Calu3 (cell line): ENCODE results near the gene BIRC6. TPM values are rescaled to one million over a fixed set of nuclear protein-coding genes. Genes with fewer than 3 reads are reported as not detected.
A peak's percentile ranks its signal among the peaks of the same experiment; 100 is the strongest.
"Not testable (repeated sequence)": the region's sequence is repeated elsewhere in the genome, so short reads cannot be mapped to it uniquely, and the experiment has no call there.

Source experiments
- Bru-seq: library from RNA; stranded (reverse); fragments of 400-500 nt; gene quantifications from one replicate; lab custom pipeline; 2021; lab: Mats Ljungman, UMichigan
- BruChase-seq, 2 experiments: library from RNA; stranded (reverse); fragments of 400-500 nt; gene quantifications; one replicate each; lab custom pipeline; 2021; lab: Mats Ljungman, UMichigan
- BruUV-seq: library from RNA; stranded (reverse); fragments of 400-500 nt; replicated peaks from 2 replicates; lab custom pipeline; 2021; lab: Mats Ljungman, UMichigan
- CTCF ChIA-PET: fragments of 300-600 bp; sonication (Branson Sonifier 250); formaldehyde crosslinking; loops from one replicate; lab custom pipeline; 2022; ENCODE audit warnings: antibody characterized with exemption; lab: Charles Lee
- DNase-seq: peaks from one replicate; pipeline ENCODE4 v3.0.0; 2022
- H3K27ac Mint-ChIP-seq: one replicate; pipeline ENCODE4 v1.8.0; 2022; ENCODE audit warnings: mixed read lengths; ENCODE audit not compliant: unreplicated experiment
- H3K27me3 Mint-ChIP-seq: one replicate; pipeline ENCODE4 v1.8.0; 2022; ENCODE audit warnings: mixed read lengths; ENCODE audit not compliant: unreplicated experiment
- H3K36me3 Mint-ChIP-seq: one replicate; pipeline ENCODE4 v1.8.0; 2022; ENCODE audit warnings: mild to moderate bottlenecking, moderate library complexity, mixed read lengths; ENCODE audit not compliant: insufficient read depth, unreplicated experiment
- H3K4me1 Mint-ChIP-seq: one replicate; pipeline ENCODE4 v1.8.0; 2022; ENCODE audit warnings: mild to moderate bottlenecking, low read depth, mixed read lengths; ENCODE audit not compliant: unreplicated experiment
- H3K4me3 Mint-ChIP-seq: one replicate; pipeline ENCODE4 v1.8.0; 2022; ENCODE audit warnings: mild to moderate bottlenecking, low read depth, moderate library complexity, mixed read lengths; ENCODE audit not compliant: unreplicated experiment
- H3K9me3 Mint-ChIP-seq: one replicate; pipeline ENCODE4 v1.8.0; 2022; ENCODE audit warnings: low read depth, mixed read lengths; ENCODE audit not compliant: unreplicated experiment
- CTCF ChIP-seq: fragments of 200-600 bp; IDR thresholded peaks from one replicate; pipeline ENCODE4 v1.8.0; 2022; ENCODE audit warnings: antibody characterized with exemption; ENCODE audit not compliant: unreplicated experiment
- intact Hi-C: fragments of 100-400 bp; cut with micrococcal nuclease; formaldehyde crosslinking; loops from one replicate; pipeline ENCODE4 v1.10.0; 2022; ENCODE audit not compliant: unreplicated experiment
- long read RNA-seq: library from polyadenylated mRNA; stranded (forward); transcript quantifications from one replicate; pipeline ENCODE4 v2.0.0, GENCODE V29; 2022
- total RNA-seq: library from RNA; stranded (reverse); gene quantifications from 2 replicates; pipeline ENCODE4 v1.2.3, GENCODE V29; 2022

Gene BIRC6, protein sequence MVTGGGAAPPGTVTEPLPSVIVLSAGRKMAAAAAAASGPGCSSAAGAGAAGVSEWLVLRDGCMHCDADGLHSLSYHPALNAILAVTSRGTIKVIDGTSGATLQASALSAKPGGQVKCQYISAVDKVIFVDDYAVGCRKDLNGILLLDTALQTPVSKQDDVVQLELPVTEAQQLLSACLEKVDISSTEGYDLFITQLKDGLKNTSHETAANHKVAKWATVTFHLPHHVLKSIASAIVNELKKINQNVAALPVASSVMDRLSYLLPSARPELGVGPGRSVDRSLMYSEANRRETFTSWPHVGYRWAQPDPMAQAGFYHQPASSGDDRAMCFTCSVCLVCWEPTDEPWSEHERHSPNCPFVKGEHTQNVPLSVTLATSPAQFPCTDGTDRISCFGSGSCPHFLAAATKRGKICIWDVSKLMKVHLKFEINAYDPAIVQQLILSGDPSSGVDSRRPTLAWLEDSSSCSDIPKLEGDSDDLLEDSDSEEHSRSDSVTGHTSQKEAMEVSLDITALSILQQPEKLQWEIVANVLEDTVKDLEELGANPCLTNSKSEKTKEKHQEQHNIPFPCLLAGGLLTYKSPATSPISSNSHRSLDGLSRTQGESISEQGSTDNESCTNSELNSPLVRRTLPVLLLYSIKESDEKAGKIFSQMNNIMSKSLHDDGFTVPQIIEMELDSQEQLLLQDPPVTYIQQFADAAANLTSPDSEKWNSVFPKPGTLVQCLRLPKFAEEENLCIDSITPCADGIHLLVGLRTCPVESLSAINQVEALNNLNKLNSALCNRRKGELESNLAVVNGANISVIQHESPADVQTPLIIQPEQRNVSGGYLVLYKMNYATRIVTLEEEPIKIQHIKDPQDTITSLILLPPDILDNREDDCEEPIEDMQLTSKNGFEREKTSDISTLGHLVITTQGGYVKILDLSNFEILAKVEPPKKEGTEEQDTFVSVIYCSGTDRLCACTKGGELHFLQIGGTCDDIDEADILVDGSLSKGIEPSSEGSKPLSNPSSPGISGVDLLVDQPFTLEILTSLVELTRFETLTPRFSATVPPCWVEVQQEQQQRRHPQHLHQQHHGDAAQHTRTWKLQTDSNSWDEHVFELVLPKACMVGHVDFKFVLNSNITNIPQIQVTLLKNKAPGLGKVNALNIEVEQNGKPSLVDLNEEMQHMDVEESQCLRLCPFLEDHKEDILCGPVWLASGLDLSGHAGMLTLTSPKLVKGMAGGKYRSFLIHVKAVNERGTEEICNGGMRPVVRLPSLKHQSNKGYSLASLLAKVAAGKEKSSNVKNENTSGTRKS (N-terminal part only)
- total RNA-seq: 84.2 and 91.0 TPM in 2 replicates
- percentile 93 among the genes with signal in this experiment for Bru-seq, nascent RNA
- BruChase-seq, experiment 1, labeled RNA remaining after a 6-hour chase: percentile 87 among the genes with signal in this experiment
- BruChase-seq, experiment 2, labeled RNA remaining after a 2-hour chase: percentile 89 among the genes with signal in this experiment
- long read RNA-seq, partial matches to known transcripts: 7 of 10 reads
- long read RNA-seq, other reads (novel, unspliced or antisense): 3 of 10 reads

DNA sequence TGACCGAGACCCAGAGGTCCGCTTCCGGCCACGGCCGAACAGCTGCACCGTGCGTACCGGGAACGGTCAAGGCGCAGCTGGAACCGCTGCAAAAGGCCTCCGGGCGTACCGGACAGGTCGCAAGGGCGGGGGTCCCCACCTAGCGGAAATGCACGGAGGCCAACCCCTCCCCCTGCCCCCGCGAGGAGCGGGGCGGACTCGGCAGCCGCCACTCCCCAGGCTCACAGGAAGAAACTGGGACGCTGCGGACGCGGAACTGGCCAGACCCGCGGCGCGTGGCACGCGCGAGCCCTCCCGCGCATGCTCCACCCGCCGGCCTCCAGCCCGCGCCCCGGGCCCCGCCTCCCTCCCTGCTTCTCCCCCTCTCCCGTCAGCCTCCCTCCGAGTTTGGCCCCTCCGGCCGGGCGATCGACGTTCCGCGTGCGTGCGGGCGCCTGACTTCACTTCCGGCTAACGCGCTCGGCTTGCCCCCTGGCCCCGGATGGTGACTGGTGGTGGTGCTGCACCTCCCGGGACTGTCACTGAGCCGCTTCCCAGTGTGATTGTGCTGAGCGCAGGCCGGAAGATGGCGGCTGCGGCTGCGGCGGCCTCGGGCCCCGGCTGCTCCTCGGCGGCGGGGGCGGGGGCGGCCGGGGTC lies at the start of gene BIRC6:
TSS of gene BIRC6 (plus strand) at position 343 of the 637 bp plus-strand sequence. CDS start at position 482, 139 bp downstream.
- TF ChIP-seq CTCF: no peak
- no TSS peak for BruUV-seq
- peak; percentile 99 for DNase-seq
- H3K4me1 Mint-ChIP-seq: peaks cover 26% of the 10 kb centered on the region
- H3K4me3 Mint-ChIP-seq: peak within 1 kb of the TSS; percentile 86
- H3K27me3 Mint-ChIP-seq: no peaks in the 10 kb centered on the region
- peaks cover 32% of the 10 kb centered on the region for H3K36me3 Mint-ChIP-seq
- peak within 1 kb of the TSS; percentile 56 for H3K27ac Mint-ChIP-seq
- H3K9me3 Mint-ChIP-seq: no peaks in the 10 kb centered on the region
- CTCF ChIA-PET: interaction anchor here (0.6 kb wide), 1 partner anchor 565 kb away, joined by 7 read pairs; no protein-coding TSS in a partner anchor
- intact Hi-C loops: no loop called here

GRCh38 chr2:32310577-32310976 lies 46.2 kb upstream of the BIRC6 start:
- intact Hi-C loops: no loop called here
- Mint-ChIP-seq H3K27ac (no peak overlapping the region), H3K27me3 (no peaks in the 10 kb centered on the region), H3K4me1 (no peaks in the 10 kb centered on the region), H3K36me3 (no peaks in the 10 kb centered on the region), H3K9me3 (no peaks in the 10 kb centered on the region), H3K4me3 (no peak overlapping the region)
- CTCF ChIA-PET: interaction anchor here (0.7 kb wide), 1 partner anchor 16 kb away, joined by 3 read pairs; no protein-coding TSS in a partner anchor
- TF ChIP-seq CTCF: no peak
- no peak for DNase-seq
- BruUV-seq: no TSS peak

DNA sequence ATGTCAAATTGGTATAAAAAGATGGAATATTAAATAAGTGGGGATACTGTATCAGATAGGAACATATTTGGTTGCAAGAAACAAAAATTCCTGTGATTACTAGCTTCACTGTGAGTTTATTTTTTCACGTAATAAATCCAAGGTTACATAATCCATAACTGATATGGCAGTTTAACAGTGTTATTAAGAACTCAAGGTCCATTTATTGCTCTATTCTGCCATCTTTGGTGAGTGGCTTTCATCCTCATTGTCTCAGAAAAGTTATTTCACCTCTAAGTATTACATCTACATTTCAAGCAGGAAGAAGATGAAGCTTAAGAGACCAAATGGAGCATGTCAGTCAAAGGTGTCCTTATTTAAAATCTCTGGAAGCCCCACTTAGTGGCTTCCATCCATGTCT lies 41.9 kb upstream of the BIRC6 start:
- intact Hi-C loops: no loop called here
- no peaks in the 10 kb centered on the region for H3K4me1 Mint-ChIP-seq
- no peaks in the 10 kb centered on the region for H3K27me3 Mint-ChIP-seq
- BruUV-seq: no TSS peak
- peaks cover 4% of the 10 kb centered on the region for H3K36me3 Mint-ChIP-seq
- no peak for TF ChIP-seq CTCF
- no peaks in the 10 kb centered on the region for H3K9me3 Mint-ChIP-seq
- CTCF ChIA-PET: no interaction called here
- no peak overlapping the region for H3K4me3 Mint-ChIP-seq
- DNase-seq: no peak
- H3K27ac Mint-ChIP-seq: no peak overlapping the region

DNA sequence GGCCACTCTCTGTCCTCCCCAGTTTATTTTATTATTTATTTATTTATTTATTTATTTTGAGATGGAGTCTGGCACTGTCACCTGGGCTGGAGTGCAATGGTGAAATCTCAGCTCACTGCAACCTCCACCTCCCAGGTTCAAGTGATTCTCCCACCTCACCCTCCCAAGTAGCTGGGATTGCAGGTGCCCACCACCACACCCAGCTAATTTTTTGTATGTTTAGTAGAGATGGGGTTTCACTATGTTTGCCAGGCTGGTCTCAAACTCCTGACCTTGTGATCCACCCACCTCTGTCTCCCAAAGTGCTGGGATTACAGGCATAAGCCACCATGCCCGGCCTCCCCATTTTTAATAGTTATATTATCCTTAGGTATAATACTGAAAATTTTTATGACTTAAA lies 28.1 kb upstream of the BIRC6 start:
- H3K4me1 Mint-ChIP-seq, intact Hi-C loops, CTCF ChIA-PET: not testable (repeated sequence)

GRCh38 chr2:32329180-32329980 lies 27.4 kb upstream of the BIRC6 start:
- BruUV-seq, H3K4me1 Mint-ChIP-seq, H3K9me3 Mint-ChIP-seq, CTCF ChIA-PET, intact Hi-C loops, H3K27ac Mint-ChIP-seq, H3K4me3 Mint-ChIP-seq, DNase-seq, H3K36me3 Mint-ChIP-seq, H3K27me3 Mint-ChIP-seq: not testable (repeated sequence)

More for the DNA sequence above, 28.1 kb upstream of the BIRC6 start:
- not testable (repeated sequence) for H3K36me3 Mint-ChIP-seq, H3K27ac Mint-ChIP-seq, BruUV-seq, H3K27me3 Mint-ChIP-seq, DNase-seq, H3K9me3 Mint-ChIP-seq, H3K4me3 Mint-ChIP-seq
